ENCODE results near the gene ATP6V1G3.
"Not testable (repeated sequence)": the region's sequence is repeated elsewhere in the genome, so short reads cannot be mapped to it uniquely, and the experiment has no call there.

Gene ATP6V1G3

GRCh38 chr1:198540580-198540979, at the start of gene ATP6V1G3:
TSS of gene ATP6V1G3 (minus strand) at chr1:198540680. CDS start at chr1:198540650, 30 bp downstream.
- DNase-seq, result no peak

- DNase-seq, result no peak
Measured at GRCh38 chr1:198588845-198589244, 48.4 kb upstream of the ATP6V1G3 start.

- no peak for DNase-seq
Measured at GRCh38 chr1:198584163-198584562, 43.7 kb upstream of the ATP6V1G3 start.

- DNase-seq, result not testable (repeated sequence)
Measured at GRCh38 chr1:198583209-198583802, 42.8 kb upstream of the ATP6V1G3 start.

GRCh38 chr1:198577444-198577843, 37.0 kb upstream of the ATP6V1G3 start:
- DNase-seq, result no peak

- DNase-seq, result no peak
Measured at GRCh38 chr1:198575798-198576641, 35.5 kb upstream of the ATP6V1G3 start.

GRCh38 chr1:198575292-198575691, 34.8 kb upstream of the ATP6V1G3 start:
- no peak for DNase-seq

GRCh38 chr1:198574325-198574724, 33.8 kb upstream of the ATP6V1G3 start:
- DNase-seq, result no peak

- DNase-seq, result no peak
Measured at GRCh38 chr1:198564716-198565115, 24.2 kb upstream of the ATP6V1G3 start.

GRCh38 chr1:198564157-198564556, 23.7 kb upstream of the ATP6V1G3 start:
- DNase-seq, result no peak

- no peak for DNase-seq
Measured at GRCh38 chr1:198563583-198563982, 23.1 kb upstream of the ATP6V1G3 start.

- peak; percentile 25 for DNase-seq
Measured at GRCh38 chr1:198560161-198560560, 19.7 kb upstream of the ATP6V1G3 start.

GRCh38 chr1:198559362-198559761, 18.9 kb upstream of the ATP6V1G3 start:
- DNase-seq, result no peak

- DNase-seq, result no peak
Measured at GRCh38 chr1:198558402-198558801, 17.9 kb upstream of the ATP6V1G3 start.

GRCh38 chr1:198556971-198557370, 16.5 kb upstream of the ATP6V1G3 start:
- peak; percentile 65 for DNase-seq

GRCh38 chr1:198552668-198553416, 12.4 kb upstream of the ATP6V1G3 start:
- no peak for DNase-seq

- no peak for DNase-seq
Measured at GRCh38 chr1:198550941-198551524, 10.6 kb upstream of the ATP6V1G3 start.

- DNase-seq, result no peak
Measured at GRCh38 chr1:198549866-198550265, 9.4 kb upstream of the ATP6V1G3 start.

- no peak for DNase-seq
Measured at GRCh38 chr1:198548890-198549289, 8.4 kb upstream of the ATP6V1G3 start.

GRCh38 chr1:198545156-198545555, 4.7 kb upstream of the ATP6V1G3 start:
- no peak for DNase-seq

- DNase-seq, result no peak
Measured at GRCh38 chr1:198544265-198544664, 3.8 kb upstream of the ATP6V1G3 start.

- DNase-seq, result no peak
Measured at GRCh38 chr1:198543670-198544260, 3.3 kb upstream of the ATP6V1G3 start.

GRCh38 chr1:198542632-198543031, 2.2 kb upstream of the ATP6V1G3 start:
- no peak for DNase-seq

Measured in hematopoietic multipotent progenitor cell treated with erythropoietin and hydrocortisone succinate and interleukin-3 and kit ligand, for 6 days (in vitro differentiated cells).